K562 (cell line): ENCODE measurements around the gene HDLBP. TPM values are rescaled to one million over a fixed set of nuclear protein-coding genes. Genes with fewer than 3 reads are reported as not detected.

ENCODE experiments used
- ATAC-seq: fragments of 200-7000 bp; cut with Tn5 transposase; 3 replicates; pipeline ENCODE4 v1.9.1; 2020; ENCODE audit warnings: moderate library complexity
- BruUV-seq: library from RNA; stranded (reverse); fragments of 400-500 nt; replicated peaks from 2 replicates; lab custom pipeline; 2021; lab: Mats Ljungman, UMichigan
- CTCF ChIA-PET: fragments of 300-600 bp; formaldehyde crosslinking; extraction: SDS; loops from one replicate; lab custom pipeline; 2021; ENCODE audit warnings: low intra/inter-chr PET ratio; lab: Yijun Ruan, JAX
- POLR2A ChIA-PET: fragments of 300-600, 350-650 bp; sonication (Branson Sonifier 250); formaldehyde crosslinking; extraction: SDS; loops from one replicate; lab custom pipeline; 2021; ENCODE audit warnings: antibody characterized with exemption, inconsistent platforms; lab: Yijun Ruan, JAX
- DNase-seq, 4 experiments: peaks; one replicate each; pipeline versions ENCODE4 v3.0.0 to v3.0.0-alpha.2; 2011 to 2018; ENCODE audit warnings: low spot score in 3 of 4, mixed read lengths in 3 of 4; ENCODE audit errors: extremely low read depth in 1 of 4
- FAIRE-seq: peaks from 2 replicates; lab custom pipeline; 2011; peaks lifted over from hg19 to GRCh38; lab: Jason Lieb, UNC
- H2AFZ ChIP-seq: 2 replicates; pipeline ENCODE4 v1.6.0; 2011; ENCODE audit warnings: low read depth, low read length, control low read depth, inconsistent platforms
- H3K27ac ChIP-seq: fragments of 200-600 bp; 3 replicates; pipeline ENCODE4 v1.8.0; 2011; ENCODE audit warnings: low read depth, mild to moderate bottlenecking, control low read depth, inconsistent platforms, low read length, moderate library complexity, mixed read lengths; ENCODE audit errors: extremely low read depth
- H3K27me3 ChIP-seq, 2 experiments: fragments of 300-600 bp in 1 of 2; 2 replicates in 1 of 2; 3 replicates in 1 of 2; pipeline versions ENCODE4 v1.6.0 to v1.8.0; 2011; ENCODE audit warnings: inconsistent platforms in 2 of 2, low read length in 2 of 2, mild to moderate bottlenecking in 1 of 2, mixed read lengths in 1 of 2, moderate library complexity in 1 of 2; ENCODE audit not compliant: control insufficient read depth in 2 of 2, insufficient read depth in 2 of 2
- H3K36me3 ChIP-seq: fragments of 300-600 bp; 3 replicates; pipeline ENCODE4 v1.8.0; 2011; ENCODE audit warnings: mild to moderate bottlenecking, low read length, inconsistent platforms; ENCODE audit not compliant: control insufficient read depth, insufficient read depth
- H3K4me1 ChIP-seq, 2 experiments: fragments of 200-600 bp in 1 of 2; replicated peaks in 1 of 2; 2 replicates in 1 of 2; 3 replicates in 1 of 2; pipeline versions ENCODE4 v1.5.1 to v1.8.0; 2011; ENCODE audit warnings: inconsistent platforms in 2 of 2, low read length in 2 of 2, mild to moderate bottlenecking in 1 of 2, mixed read lengths in 1 of 2, moderate library complexity in 1 of 2; ENCODE audit not compliant: control insufficient read depth in 2 of 2, insufficient read depth in 2 of 2
- H3K4me2 ChIP-seq: 2 replicates; pipeline ENCODE4 v1.6.1; 2011; ENCODE audit warnings: low read length, control low read depth, inconsistent platforms, mixed read lengths; ENCODE audit not compliant: insufficient read depth
- H3K4me3 ChIP-seq: fragments of 200-600 bp; sonication (generic), shearing (Covaris generic); 2 replicates; pipeline ENCODE4 v1.5.1; 2016; ENCODE audit warnings: control low read depth, inconsistent platforms
- H3K79me2 ChIP-seq: fragments of 200-600 bp; 3 replicates; pipeline ENCODE4 v1.8.0; 2011; ENCODE audit warnings: low read length, inconsistent platforms; ENCODE audit not compliant: control insufficient read depth, insufficient read depth
- H3K9ac ChIP-seq, 2 experiments: 2 replicates each; pipeline versions ENCODE4 v1.6.0 to v1.6.1; 2011; ENCODE audit warnings: low read depth in 2 of 2, low read length in 2 of 2, control low read depth in 1 of 2, inconsistent platforms in 1 of 2, mild to moderate bottlenecking in 1 of 2, mixed read lengths in 1 of 2; ENCODE audit not compliant: insufficient read depth in 1 of 2
- H3K9me1 ChIP-seq: one replicate; pipeline ENCODE4 v1.6.0; 2011; ENCODE audit warnings: inconsistent platforms, mild to moderate bottlenecking, low read length, moderate library complexity; ENCODE audit not compliant: control insufficient read depth, insufficient read depth
- H3K9me3 ChIP-seq: replicated peaks from 2 replicates; pipeline ENCODE4 v1.5.1; 2011; ENCODE audit warnings: low read depth, low read length, inconsistent platforms; ENCODE audit not compliant: control insufficient read depth, insufficient read depth
- H4K20me1 ChIP-seq: replicated peaks from 2 replicates; pipeline ENCODE4 v1.6.1; 2011; ENCODE audit warnings: low read length, inconsistent platforms, mixed read lengths; ENCODE audit not compliant: control insufficient read depth, insufficient read depth
- ARID4B ChIP-seq: sonication (generic); formaldehyde crosslinking; IDR thresholded peaks from 2 replicates; pipeline ENCODE4 v1.8.0; 2022; ENCODE audit warnings: mild to moderate bottlenecking, missing genetic modification reagents
- CBFA2T3 ChIP-seq: fragments of 450-650 bp; IDR thresholded peaks from 2 replicates; pipeline ENCODE4 v1.6.1; 2017
- CTBP1 ChIP-seq: fragments of 450-650 bp; IDR thresholded peaks from 2 replicates; pipeline ENCODE4 v1.6.1; 2016; ENCODE audit warnings: borderline replicate concordance
- HMG20B ChIP-seq: fragments of 250-450 bp; sonication (Bioruptor Pico); IDR thresholded peaks from 2 replicates; pipeline ENCODE4 v1.5.0; 2021; ENCODE audit warnings: mild to moderate bottlenecking
- JUN ChIP-seq, 2 experiments: sonication (generic) in 1 of 2; formaldehyde crosslinking in 1 of 2; IDR thresholded peaks; 2 replicates each; pipeline versions ENCODE4 v1.6.1 to v1.8.0; 2012 to 2022; ENCODE audit warnings: borderline replicate concordance in 2 of 2, mild to moderate bottlenecking in 2 of 2, improper control_type of control experiment in 1 of 2, low read depth in 1 of 2, low read length in 1 of 2, missing genetic modification reagents in 1 of 2
- KLF16 ChIP-seq: IDR thresholded peaks from 2 replicates; pipeline ENCODE4 v1.6.1; 2016; ENCODE audit warnings: antibody characterized with exemption
- MCM3 ChIP-seq: fragments of 450-650 bp; IDR thresholded peaks from 2 replicates; pipeline ENCODE4 v1.6.1; 2016
- MEIS2 ChIP-seq: fragments of 450-650 bp; IDR thresholded peaks from 2 replicates; pipeline ENCODE4 v1.6.1; 2014; ENCODE audit warnings: mild to moderate bottlenecking; ENCODE audit not compliant: partially characterized antibody
- NBN ChIP-seq: fragments of 450-650 bp; IDR thresholded peaks from 2 replicates; pipeline ENCODE4 v1.6.1; 2016; ENCODE audit warnings: low read depth, mild to moderate bottlenecking
- PREB ChIP-seq: sonication (generic); formaldehyde crosslinking; IDR thresholded peaks from 2 replicates; pipeline ENCODE4 v1.8.1; 2023; ENCODE audit warnings: mild to moderate bottlenecking, missing genetic modification reagents
- PYGO2 ChIP-seq: fragments of 450-650 bp; IDR thresholded peaks from 2 replicates; pipeline ENCODE4 v1.6.1; 2016; ENCODE audit warnings: mild to moderate bottlenecking, missing genetic modification characterization, moderate library complexity, missing compliant biosample characterization
- SRSF7 ChIP-seq: fragments of 200-400 bp; formaldehyde crosslinking; optimal IDR thresholded peaks from 2 replicates; pipeline ENCODE3; 2017; ENCODE audit warnings: mild to moderate bottlenecking, low read depth, low read length
- TARDBP ChIP-seq: fragments of 450-650 bp; IDR thresholded peaks from 2 replicates; pipeline ENCODE4 v1.6.1; 2016
- TRIM24 ChIP-seq, 2 experiments: fragments of 450-650 bp; IDR thresholded peaks; 2 replicates each; pipeline ENCODE4 v1.6.1; 2016
- ZNF592 ChIP-seq: fragments of 450-650 bp; IDR thresholded peaks from 2 replicates; pipeline ENCODE4 v1.6.1; 2017; ENCODE audit warnings: antibody characterized with exemption, mild to moderate bottlenecking
- ZNF707 ChIP-seq: fragments of 250-450 bp; sonication (Bioruptor Pico); conservative IDR thresholded peaks from 2 replicates; pipeline ENCODE4 v1.8.0; 2022; ENCODE audit warnings: inconsistent platforms, mild to moderate bottlenecking, moderate library complexity
- WGBS: fragments of 100-300 bp; shearing (Covaris generic); methylation state at CpG from one replicate; pipeline ENCODE4 v1.1.6; 2016; ENCODE audit warnings: low coverage, mixed read lengths; ENCODE audit not compliant: insufficient coverage; ENCODE audit errors: missing lambda C conversion rate; 5-methylcytosine and 5-hydroxymethylcytosine counted together
- in situ Hi-C: fragments of 300-500 bp; cut with MboI; formaldehyde crosslinking; loops from 4 replicates; pipeline ENCODE4 v1.15.0; 2018; ENCODE audit warnings: inconsistent platforms, mixed read lengths
- intact Hi-C: fragments of 100-400 bp; cut with micrococcal nuclease; formaldehyde crosslinking; loops from 2 replicates; pipeline ENCODE4 v1.14.2; 2022
- polyA plus RNA-seq, 8 experiments: library from polyadenylated mRNA; depleted of rRNA in 4 of 8; stranded (reverse) in 5 of 8; unstranded in 3 of 8; fragments of >200 nt; fragmentation: Nextera tagmentation in 2 of 8; fragmentation: Illumina TruSeq in 1 of 8; extraction: Ambion mirVana in 2 of 8; extraction: Trizol in 1 of 8; gene quantifications; 2 replicates each; pipeline versions ENCODE4 v1.2.1 to v1.2.3, GENCODE V29; 2011 to 2014; ENCODE audit warnings: inconsistent platforms in 1 of 8, missing spikeins in 1 of 8
- total RNA-seq, 7 experiments: library from RNA; depleted of rRNA in 6 of 7; stranded (reverse); fragments of >200 nt in 6 of 7; fragmentation: Illumina TruSeq in 2 of 7; extraction: Trizol in 2 of 7; gene quantifications; 2 replicates each; pipeline versions ENCODE4 v1.2.1 to v1.2.3, GENCODE V29; 2011 to 2021; ENCODE audit warnings: low replicate concordance in 1 of 7

HDLBP gene
- total and polyA plus RNA-seq, 9 of the 15 experiments (the other 6 are each of a cell fraction or from before 2014, with no cell fraction given), result 24.4 to 378 (median 146) TPM

GRCh38 chr2:241197947-241198346 is 117.5 kb downstream of the HDLBP start:
- in situ Hi-C loops (no loop called here), intact Hi-C loops (no loop called here)
- no TSS peak for BruUV-seq
- CTCF ChIA-PET, result no interaction called here
- 41% methylated on average over 3 of the region's 6 CpGs for WGBS
- no peak for FAIRE-seq
- no peaks in the 10 kb centered on the region for H3K36me3 ChIP-seq
- peaks cover 0 to 34% of the 10 kb centered on the region in 2 experiments; a peak in 3 of 5 replicates for H3K4me1 ChIP-seq
- peaks cover 0 to 15% of the 10 kb centered on the region in 2 experiments; a peak in 2 of 5 replicates for H3K27me3 ChIP-seq
- H3K79me2 ChIP-seq, result no peaks in the 10 kb centered on the region
- H3K27ac ChIP-seq, result no peak overlapping the region
- H3K9me1 ChIP-seq, result no peaks in the 10 kb centered on the region
- no peak overlapping the region for H3K9ac ChIP-seq
- no peaks in the 10 kb centered on the region for H3K9me3 ChIP-seq
- H3K4me3 ChIP-seq, result no peak overlapping the region
- no peaks in the 10 kb centered on the region for H4K20me1 ChIP-seq
- no peak for DNase-seq
- H3K4me2 ChIP-seq, result no peak overlapping the region
- POLR2A ChIA-PET, result no interaction called here
- no peak overlapping the region for H2AFZ ChIP-seq
- ATAC-seq, result no peak
- TF ChIP-seq CBFA2T3 (no peak), ARID4B (CRISPR knock-in tag) (no peak), PYGO2 (no peak), MCM3 (no peak), HMG20B (no peak), NBN (no peak), SRSF7 (no peak), MEIS2 (no peak), TARDBP (no peak), TRIM24 (IDR thresholded peaks at IDR 0.05) (no peak), KLF16 (no peak), JUN (IDR thresholded peaks at IDR 0.05; ENCODE audit: borderline replicate concordance, low read depth, low read length) (no peak), JUN (CRISPR knock-in tag; IDR thresholded peaks at IDR 0.05; ENCODE audit: borderline replicate concordance) (no peak), ZNF707 (CRISPR knock-in tag) (no peak), PREB (CRISPR knock-in tag) (no peak), ZNF592 (no peak), CTBP1 (no peak)
